ENCODE data around the gene SLC25A14.

The SLC25A14 gene

DNA sequence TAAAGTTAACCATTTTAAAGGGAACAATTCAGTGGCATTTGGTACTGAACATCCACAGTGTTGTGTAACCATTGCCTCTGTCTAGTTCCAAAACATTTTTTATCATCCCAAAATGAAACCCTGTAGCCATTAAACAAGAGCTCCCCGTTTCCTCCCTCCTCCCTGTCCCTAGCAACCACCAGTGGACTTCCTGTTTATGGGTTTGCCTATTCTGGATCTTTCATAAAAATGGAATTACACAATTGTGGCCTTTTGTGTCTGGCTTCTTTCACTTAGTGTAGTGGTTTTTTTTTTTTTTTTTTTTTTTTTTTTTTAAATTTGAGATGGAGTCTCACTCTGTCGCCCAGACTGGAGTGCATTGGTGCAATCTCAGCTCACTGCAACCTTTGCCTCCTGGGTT, 73.7 kb downstream of the SLC25A14 start:
- Histone ChIP-seq H3K4me3 (ENCODE audit: low read depth, low read length) (no peak overlapping the region), H3K36me3 (replicated peaks) (no peaks in the 10 kb centered on the region), H3K27me3 (replicated peaks) (no peaks in the 10 kb centered on the region), H3K27ac (no peak overlapping the region)
- in situ Hi-C loops (cut with HindIII; ENCODE audit: low pct_ligation_motif_present, low sequenced_read_pairs) = no loop called here
- no peak for DNase-seq
- TF ChIP-seq, protein P1, sequence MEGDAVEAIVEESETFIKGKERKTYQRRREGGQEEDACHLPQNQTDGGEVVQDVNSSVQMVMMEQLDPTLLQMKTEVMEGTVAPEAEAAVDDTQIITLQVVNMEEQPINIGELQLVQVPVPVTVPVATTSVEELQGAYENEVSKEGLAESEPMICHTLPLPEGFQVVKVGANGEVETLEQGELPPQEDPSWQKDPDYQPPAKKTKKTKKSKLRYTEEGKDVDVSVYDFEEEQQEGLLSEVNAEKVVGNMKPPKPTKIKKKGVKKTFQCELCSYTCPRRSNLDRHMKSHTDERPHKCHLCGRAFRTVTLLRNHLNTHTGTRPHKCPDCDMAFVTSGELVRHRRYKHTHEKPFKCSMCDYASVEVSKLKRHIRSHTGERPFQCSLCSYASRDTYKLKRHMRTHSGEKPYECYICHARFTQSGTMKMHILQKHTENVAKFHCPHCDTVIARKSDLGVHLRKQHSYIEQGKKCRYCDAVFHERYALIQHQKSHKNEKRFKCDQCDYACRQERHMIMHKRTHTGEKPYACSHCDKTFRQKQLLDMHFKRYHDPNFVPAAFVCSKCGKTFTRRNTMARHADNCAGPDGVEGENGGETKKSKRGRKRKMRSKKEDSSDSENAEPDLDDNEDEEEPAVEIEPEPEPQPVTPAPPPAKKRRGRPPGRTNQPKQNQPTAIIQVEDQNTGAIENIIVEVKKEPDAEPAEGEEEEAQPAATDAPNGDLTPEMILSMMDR (IDR thresholded peaks at IDR 0.05; ENCODE audit: low read depth, low read length, missing control alignments) = no peak

- Histone ChIP-seq H3K27me3 (replicated peaks) (no peaks in the 10 kb centered on the region), H3K36me3 (replicated peaks) (no peaks in the 10 kb centered on the region), H3K27ac (no peak overlapping the region), H3K4me3 (ENCODE audit: low read depth, low read length) (no peak overlapping the region)
- no peak for DNase-seq
- in situ Hi-C loops (cut with HindIII; ENCODE audit: low pct_ligation_motif_present, low sequenced_read_pairs) = no loop called here
- TF ChIP-seq, protein P1 (IDR thresholded peaks at IDR 0.05; ENCODE audit: low read depth, low read length, missing control alignments) = no peak
Observed at GRCh38 chrX:130414800-130415199, 75.1 kb downstream of the SLC25A14 start.

DNA sequence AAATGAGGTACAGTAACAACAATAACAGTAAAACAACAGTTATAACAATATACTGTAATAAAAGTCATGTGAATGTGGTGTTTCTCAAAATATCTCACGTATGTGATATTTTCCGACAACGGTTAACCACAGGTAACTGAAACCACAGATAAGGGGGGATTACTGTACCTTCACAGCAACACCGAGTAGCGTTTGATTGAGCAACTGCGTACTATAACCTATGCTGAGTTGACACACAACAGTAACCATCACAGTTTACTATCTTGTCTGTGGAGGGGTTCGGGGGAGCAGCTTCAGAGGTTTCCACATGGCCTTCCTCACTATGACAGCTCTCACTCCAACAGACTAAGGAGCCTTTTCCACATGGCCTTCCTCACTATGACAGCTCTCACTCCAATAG, 75.5 kb downstream of the SLC25A14 start:
- Histone ChIP-seq H3K4me3 (ENCODE audit: low read depth, low read length) (no peak overlapping the region), H3K36me3 (replicated peaks) (no peaks in the 10 kb centered on the region), H3K27ac (no peak overlapping the region), H3K27me3 (replicated peaks) (no peaks in the 10 kb centered on the region)
- in situ Hi-C loops (cut with HindIII; ENCODE audit: low pct_ligation_motif_present, low sequenced_read_pairs) = no loop called here
- TF ChIP-seq, protein P1 (IDR thresholded peaks at IDR 0.05; ENCODE audit: low read depth, low read length, missing control alignments) = no peak
- no peak for DNase-seq

GRCh38 chrX:130416785-130417184, 77.1 kb downstream of the SLC25A14 start:
- no peak overlapping the region for H3K4me3 ChIP-seq (ENCODE audit: low read depth, low read length)
- DNase-seq = no peak
- TF ChIP-seq, protein P1 (IDR thresholded peaks at IDR 0.05; ENCODE audit: low read depth, low read length, missing control alignments) = no peak
- no peaks in the 10 kb centered on the region for H3K27me3 ChIP-seq (replicated peaks)
- no peaks in the 10 kb centered on the region for H3K36me3 ChIP-seq (replicated peaks)
- in situ Hi-C loops (cut with HindIII; ENCODE audit: low pct_ligation_motif_present, low sequenced_read_pairs) = no loop called here
- H3K27ac ChIP-seq = no peak overlapping the region

DNA sequence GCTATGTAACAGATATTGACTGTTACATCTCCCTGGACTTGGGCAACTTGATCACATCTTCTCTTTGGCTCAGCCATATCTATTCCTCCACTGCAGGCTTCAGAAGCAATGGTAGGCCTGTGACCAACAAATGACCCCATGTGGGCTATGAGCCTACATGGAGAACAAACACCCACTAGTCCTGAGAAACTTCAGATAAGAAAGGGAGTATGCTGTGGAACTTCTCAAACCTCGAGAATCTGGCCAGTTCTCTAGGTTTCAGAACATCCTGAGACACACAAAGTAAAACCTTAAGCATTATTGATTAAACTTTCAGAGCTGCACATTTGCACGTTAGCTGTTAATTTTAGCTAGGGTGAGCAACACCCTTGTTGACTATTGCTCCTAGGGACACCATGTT, 78.3 kb downstream of the SLC25A14 start:
- H3K4me3 ChIP-seq (ENCODE audit: low read depth, low read length) = no peak overlapping the region
- no peak overlapping the region for H3K27ac ChIP-seq
- TF ChIP-seq, protein P1 (IDR thresholded peaks at IDR 0.05; ENCODE audit: low read depth, low read length, missing control alignments) = no peak
- H3K36me3 ChIP-seq (replicated peaks) = no peaks in the 10 kb centered on the region
- in situ Hi-C loops (cut with HindIII; ENCODE audit: low pct_ligation_motif_present, low sequenced_read_pairs) = no loop called here
- H3K27me3 ChIP-seq (replicated peaks) = no peaks in the 10 kb centered on the region
- DNase-seq = no peak

DNA sequence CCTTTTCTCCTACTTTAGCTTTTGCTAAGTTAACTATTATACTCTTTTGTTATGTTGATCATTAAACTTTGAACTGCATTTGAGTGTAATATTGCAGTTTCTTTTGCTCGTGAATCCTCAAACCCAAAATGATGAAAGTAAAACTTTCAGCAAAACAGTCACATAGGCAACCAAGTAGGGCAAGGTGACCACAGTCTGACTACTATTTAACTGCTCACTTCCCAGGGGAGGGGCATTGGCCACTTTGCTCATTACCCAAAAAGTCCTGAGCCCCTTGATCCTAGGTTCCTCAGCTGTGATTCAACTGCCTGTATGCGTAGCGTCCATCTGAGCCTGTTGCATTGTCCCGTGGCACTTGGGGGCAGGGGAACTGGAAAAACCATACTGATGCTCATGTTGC, 79.0 kb downstream of the SLC25A14 start:
- in situ Hi-C loops (cut with HindIII; ENCODE audit: low pct_ligation_motif_present, low sequenced_read_pairs) = no loop called here

More for the DNA sequence above, 79.0 kb downstream of the SLC25A14 start:
- Histone ChIP-seq H3K36me3 (replicated peaks) (no peaks in the 10 kb centered on the region), H3K27me3 (replicated peaks) (no peaks in the 10 kb centered on the region), H3K4me3 (ENCODE audit: low read depth, low read length) (no peak overlapping the region), H3K27ac (no peak overlapping the region)
- TF ChIP-seq, protein P1 (IDR thresholded peaks at IDR 0.05; ENCODE audit: low read depth, low read length, missing control alignments) = no peak
- DNase-seq = no peak
